Measurements from ENCODE around the gene ARL2.

ARL2 gene

DNA sequence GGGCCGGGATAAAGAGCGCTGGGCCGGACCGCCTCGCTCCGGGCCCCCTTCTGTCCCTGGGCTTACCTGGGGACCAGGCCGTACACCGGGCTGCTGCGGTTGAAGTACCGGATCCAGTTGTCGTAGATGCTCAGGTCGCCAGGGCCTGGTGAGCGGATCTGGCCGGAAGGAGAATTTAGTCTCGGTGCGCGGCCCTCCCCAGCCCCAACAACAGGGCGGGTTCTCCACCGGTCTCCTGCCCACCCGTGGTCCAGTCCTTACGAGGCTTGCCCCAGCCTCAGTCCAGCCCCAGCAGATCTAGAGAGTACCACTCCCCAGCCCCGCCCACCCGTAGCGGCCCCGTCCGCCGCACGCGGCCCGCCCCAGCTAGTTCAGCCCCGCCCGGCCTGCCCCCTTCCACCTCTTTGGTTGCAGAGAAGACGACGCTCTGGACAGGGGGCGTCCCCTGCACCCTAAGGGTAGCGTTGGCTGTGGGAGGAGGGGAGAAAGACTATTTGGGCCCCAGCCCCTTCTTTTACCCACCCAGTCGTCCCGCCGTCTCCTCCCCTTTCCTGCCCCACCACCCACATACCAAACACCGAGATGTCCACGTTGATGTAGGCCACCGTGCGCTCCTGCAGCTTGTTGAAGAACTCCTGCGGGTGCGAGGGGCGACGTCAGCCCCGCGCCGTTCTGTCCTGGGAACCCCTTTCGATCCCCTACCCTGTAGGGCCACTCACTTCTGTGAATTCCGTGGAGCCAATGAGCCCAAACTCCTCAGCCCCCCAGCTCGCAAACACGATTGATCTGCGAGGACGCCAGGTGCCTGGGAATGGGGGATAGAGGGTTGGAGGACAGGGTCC is 33.8 kb downstream of the ARL2 start:
- no peak for DNase-seq (ENCODE audit: low read depth)

- DNase-seq (ENCODE audit: low read depth) = no peak
Observed at GRCh38 chr11:65051398-65051858, 37.5 kb downstream of the ARL2 start.

DNA sequence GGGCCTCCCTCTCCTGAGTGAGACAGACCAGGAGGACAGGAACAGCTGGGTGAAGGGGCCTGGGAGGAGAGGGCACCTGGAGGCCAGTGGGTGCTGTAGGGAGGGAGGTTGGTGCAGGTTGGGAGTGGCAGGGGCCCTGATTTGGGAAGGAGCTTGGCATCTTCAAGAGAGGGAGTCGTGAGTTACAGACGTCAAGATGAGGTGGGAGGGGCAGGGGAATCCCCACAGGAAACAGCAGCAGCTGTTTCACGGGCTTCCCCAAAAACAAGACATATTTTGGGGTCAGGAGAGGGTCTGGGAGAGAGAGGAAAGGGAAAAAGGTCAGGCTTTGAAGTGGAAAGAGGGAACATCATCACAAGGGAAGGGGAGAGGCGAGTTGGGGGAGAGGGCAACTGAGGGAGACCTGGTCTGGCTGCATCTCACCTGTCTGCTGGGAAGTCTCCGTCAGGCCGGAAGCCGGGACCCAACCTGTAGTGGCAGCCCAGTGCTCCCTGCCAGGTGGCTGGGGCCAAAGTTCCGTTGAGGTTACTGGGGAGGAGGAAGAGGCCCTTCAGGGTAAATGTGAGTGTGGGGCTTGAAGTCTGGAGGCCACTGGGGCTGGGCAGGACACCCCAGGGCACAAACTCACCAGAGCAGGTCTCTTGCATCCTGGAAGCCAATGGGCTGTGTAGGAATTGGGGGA is 40.0 kb downstream of the ARL2 start:
- no peak for DNase-seq (ENCODE audit: low read depth)

- DNase-seq (ENCODE audit: low read depth) = no peak
Observed at GRCh38 chr11:65055538-65055937, 41.6 kb downstream of the ARL2 start.

- DNase-seq (ENCODE audit: low read depth) = no peak
Observed at GRCh38 chr11:65056999-65057398, 43.0 kb downstream of the ARL2 start.

DNA sequence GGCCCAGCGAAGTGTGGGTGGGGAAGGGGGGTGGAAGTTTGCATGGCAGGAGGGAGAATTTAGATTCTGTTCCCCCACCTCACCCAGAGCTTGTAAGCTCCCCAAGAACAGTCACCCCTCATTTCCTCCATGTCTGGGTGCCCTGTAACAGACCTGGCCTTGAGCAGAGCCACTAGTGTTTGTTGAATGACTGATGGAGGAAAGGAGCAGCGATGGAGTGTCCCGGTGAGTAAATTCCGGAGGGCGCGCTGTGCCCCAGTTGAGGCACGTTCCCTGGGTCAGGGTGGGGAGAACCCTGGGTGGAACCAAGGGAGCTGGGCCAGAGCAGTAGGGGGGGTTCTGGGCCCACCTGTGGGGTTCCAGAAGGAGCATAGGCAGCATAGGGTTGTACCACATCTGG is 43.6 kb downstream of the ARL2 start:
- DNase-seq (ENCODE audit: low read depth) = no peak

- no peak for DNase-seq (ENCODE audit: low read depth)
Observed at GRCh38 chr11:65058012-65058411, 44.1 kb downstream of the ARL2 start.

GRCh38 chr11:65058419-65059054 is 44.6 kb downstream of the ARL2 start, which contains the start of gene NAALADL1:
Gene NAALADL1 (minus strand): TSS chr11:65058553. CDS start chr11:65058521, 32 bp downstream.
- DNase-seq (ENCODE audit: low read depth) = no peak

DNA sequence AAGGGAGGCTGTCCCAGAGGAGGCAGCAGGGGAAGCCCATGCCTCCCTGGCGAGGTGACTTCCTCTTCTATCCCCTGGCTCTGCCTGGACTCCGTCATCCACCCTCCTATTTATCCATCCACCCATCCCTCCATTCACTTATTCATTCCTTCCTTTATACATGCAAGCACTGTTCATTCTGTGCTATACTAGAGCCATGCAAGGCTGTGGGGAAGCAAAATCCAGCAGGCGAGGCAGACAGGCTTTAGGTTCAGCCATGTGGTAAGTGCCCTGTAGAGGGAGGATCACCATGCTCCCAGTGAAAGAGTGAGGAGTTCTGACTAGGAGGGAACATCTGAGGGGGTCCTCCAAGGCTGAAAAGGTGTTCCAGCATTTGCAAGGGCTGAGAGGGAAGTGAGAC is 45.6 kb downstream of the ARL2 start:
- DNase-seq (ENCODE audit: low read depth) = no peak

DNA sequence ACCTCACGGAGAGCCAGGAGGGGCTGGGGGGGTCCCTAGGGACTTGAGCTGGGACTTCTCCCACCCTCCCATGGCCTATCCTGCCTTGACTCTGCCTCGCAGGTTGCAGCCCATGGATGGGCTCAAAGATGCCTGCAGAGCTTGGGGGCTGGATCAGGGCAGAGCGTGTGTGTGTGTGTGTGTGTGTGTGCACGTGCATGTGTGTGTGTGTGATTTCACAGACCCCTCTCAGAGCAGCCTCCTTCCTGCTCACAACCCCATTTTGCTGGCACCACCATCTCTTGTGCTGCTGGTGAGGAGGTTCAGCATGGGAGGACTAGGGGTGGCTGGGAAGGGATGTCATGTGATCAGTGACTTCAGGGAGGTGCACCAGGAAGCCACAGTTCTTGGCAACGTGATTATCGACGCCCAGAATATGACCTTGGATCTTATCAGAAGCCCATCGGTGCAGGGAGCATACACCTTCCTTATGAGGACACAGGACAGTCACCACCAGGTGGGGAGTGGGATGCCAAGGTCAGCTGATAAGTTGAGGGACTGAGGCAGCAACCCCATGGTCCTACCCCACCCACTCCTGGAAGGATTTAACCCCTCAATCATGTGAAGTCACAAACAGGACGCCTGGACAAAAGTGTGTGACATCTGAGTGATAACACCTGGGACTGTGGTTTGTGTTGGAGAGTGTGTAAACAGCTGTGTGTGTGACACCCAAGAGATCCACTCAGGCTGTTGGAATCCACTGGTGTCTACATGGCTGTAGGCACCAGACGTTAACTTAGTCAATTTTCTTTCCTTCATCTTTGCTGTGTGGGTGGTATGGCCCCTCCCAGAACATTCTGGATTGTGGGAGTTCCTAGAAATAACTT is 46.2 kb downstream of the ARL2 start:
- DNase-seq (ENCODE audit: low read depth) = no peak

GRCh38 chr11:65060913-65061408 is 47.0 kb downstream of the ARL2 start:
- DNase-seq (ENCODE audit: low read depth) = no peak

- DNase-seq (ENCODE audit: low read depth) = no peak
Observed at GRCh38 chr11:65063532-65063931, 49.6 kb downstream of the ARL2 start.

DNA sequence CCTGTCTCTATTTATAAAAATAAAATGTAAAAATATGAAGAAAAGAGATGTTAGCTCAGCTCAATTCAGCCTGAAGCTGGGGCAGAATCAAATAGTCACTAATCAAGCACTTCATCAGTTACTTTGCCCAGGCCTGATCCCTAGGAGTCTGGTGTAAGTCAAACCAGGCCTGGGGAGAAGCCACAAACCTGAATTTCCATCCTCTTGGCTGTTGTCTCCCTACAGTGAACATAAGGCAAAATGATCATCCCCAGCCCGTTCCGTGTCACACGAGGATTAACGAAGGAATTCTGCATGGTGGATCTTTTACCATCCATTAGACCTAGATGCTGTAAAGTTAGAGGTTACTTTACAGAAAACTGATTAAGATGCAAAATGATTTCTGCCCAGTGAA is 50.9 kb downstream of the ARL2 start:
- DNase-seq (ENCODE audit: low read depth) = no peak

DNA sequence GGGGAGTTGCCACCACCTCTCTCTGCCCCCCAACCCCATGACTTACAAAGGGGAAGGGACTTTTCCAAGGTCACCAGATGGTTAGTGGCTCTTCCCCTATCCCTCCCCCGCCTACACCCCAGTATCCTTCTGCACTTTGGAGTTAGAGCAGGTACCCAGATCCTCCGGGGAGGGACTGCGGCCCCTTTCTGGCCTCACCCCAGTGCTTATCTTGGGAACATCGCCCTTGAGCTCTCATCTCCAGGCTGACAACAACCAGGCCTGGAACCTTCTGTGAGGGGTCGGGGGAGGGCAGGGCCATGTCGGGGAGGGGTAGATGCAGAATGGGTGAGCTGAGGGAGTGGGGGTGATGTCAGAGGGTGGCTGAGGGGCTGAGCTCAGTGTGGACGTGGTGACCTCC is 51.9 kb downstream of the ARL2 start:
- no peak for DNase-seq (ENCODE audit: low read depth)

- no peak for DNase-seq (ENCODE audit: low read depth)
Observed at GRCh38 chr11:65066315-65066714, 52.4 kb downstream of the ARL2 start.

DNA sequence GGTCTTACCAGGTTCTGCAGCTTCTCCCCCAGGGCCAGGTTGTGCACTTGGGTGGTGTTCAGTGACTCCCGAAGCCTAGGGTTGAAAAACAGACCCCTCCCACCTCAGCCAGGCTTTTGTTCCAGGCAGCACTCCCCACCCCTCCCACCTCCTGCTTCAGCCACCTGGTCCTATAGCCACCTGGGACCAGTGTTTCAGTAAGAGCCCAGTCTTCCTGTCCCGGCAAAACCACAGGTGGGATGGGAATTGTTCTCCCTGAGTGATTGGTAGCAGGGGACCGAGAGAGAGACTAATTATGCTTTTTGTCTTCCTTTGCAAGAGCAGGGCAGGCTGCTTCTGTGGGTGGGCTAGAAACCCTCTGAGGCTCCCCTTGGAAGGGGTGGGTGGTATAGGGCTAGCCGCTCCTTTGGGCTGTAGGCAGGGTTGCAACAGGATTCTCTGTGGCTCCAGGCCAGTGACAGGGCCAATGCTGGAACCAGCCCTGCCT is 52.9 kb downstream of the ARL2 start:
- no peak for DNase-seq (ENCODE audit: low read depth)

DNA sequence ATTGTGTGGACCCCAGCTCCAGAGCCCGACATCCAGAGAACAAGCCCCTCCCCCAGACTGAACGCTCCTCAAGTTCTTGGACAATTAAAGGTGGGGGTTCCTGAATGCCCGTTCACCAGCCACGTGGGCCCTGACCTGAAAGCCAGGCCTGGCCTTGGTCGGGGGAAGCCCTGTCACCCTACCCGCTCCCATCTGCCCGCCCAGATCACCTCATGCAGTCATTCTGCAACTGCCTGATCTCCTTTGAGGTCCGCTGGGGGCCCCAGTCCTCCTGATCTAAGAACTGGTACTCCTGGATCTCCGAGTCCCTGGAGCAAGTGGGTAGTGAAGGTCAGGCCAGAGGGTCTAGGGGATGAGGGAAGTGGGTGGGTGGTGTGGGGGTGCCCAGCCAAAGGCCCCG is 53.5 kb downstream of the ARL2 start:
- DNase-seq (ENCODE audit: low read depth) = no peak

GRCh38 chr11:65069217-65069616 is 55.3 kb downstream of the ARL2 start:
- no peak for DNase-seq (ENCODE audit: low read depth)
